ENCODE results near the gene LYRM9.

DNA sequence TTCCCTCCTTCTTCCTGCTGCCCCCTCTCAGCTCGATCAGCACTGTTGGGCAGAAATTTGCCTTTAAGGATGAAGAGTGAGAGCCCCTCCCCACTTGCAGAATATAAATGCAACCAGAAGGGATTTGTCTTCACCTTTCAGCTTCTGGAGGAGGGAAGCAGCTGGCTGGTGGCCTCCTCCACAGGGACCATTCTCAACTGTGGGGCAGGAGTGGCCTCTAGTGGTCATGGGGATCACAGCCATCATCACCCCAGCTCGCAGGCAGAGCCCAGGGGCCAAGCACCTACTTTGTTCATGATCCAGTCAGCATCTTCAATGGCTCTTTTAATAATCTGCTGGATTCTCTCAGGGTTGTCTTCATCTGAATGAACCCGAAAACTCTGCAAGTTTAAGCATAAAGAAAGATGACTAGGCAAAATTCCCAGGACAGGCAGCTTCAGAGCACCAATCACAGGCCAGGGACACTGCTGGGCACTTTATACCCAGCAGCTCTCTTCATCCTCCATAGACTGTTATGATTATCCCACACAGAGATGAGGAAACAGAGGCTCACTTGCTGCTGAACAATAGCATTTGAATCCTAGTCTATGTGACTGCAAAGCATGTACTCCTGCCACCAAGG, 13.1 kb downstream of the LYRM9 start:
- TF ChIP-seq TAF1 (IDR thresholded peaks at IDR 0.05; ENCODE audit: low read depth) = no peak
- TF ChIP-seq, protein P1, sequence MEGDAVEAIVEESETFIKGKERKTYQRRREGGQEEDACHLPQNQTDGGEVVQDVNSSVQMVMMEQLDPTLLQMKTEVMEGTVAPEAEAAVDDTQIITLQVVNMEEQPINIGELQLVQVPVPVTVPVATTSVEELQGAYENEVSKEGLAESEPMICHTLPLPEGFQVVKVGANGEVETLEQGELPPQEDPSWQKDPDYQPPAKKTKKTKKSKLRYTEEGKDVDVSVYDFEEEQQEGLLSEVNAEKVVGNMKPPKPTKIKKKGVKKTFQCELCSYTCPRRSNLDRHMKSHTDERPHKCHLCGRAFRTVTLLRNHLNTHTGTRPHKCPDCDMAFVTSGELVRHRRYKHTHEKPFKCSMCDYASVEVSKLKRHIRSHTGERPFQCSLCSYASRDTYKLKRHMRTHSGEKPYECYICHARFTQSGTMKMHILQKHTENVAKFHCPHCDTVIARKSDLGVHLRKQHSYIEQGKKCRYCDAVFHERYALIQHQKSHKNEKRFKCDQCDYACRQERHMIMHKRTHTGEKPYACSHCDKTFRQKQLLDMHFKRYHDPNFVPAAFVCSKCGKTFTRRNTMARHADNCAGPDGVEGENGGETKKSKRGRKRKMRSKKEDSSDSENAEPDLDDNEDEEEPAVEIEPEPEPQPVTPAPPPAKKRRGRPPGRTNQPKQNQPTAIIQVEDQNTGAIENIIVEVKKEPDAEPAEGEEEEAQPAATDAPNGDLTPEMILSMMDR (IDR thresholded peaks at IDR 0.05; ENCODE audit: poor library complexity, severe bottlenecking) = peak; percentile 73
